ENCODE measurements around the gene RXRB. TPM values are rescaled to one million over a fixed set of nuclear protein-coding genes. Genes with fewer than 3 reads are reported as not detected.
A peak's percentile ranks its signal among the peaks of the same experiment; 100 is the strongest.

RXRB gene
- polyA plus RNA-seq, 1 of the 3 experiments (the other 2 are of a cell fraction) = 45.8 TPM

DNA sequence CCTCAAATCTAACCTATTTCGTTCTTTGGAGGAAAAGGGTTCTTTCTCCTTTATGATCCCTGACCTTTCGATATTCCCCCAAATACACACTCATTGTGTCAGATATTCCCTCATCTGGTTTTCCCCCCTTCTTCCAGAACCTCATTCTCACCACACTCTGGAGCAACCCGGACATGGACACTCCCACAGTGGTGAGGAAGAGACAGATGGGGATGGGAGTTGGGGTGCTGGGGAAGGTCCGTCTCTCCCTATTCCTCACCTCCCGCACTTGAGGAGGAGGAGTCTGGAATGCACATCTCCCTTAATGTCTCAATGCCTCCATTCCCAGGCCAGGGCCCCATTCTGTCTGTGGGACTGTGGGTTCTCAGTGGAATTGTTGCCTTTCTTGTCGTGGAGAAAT is 1.5 kb upstream of the RXRB start (continued):
- TF ChIP-seq, protein P1, sequence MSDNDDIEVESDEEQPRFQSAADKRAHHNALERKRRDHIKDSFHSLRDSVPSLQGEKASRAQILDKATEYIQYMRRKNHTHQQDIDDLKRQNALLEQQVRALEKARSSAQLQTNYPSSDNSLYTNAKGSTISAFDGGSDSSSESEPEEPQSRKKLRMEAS (IDR thresholded peaks at IDR 0.05; ENCODE audit: low read depth) = no peak
- TF ChIP-seq JUND (IDR thresholded peaks at IDR 0.05) (no peak), SIN3A (IDR thresholded peaks at IDR 0.05; ENCODE audit: borderline replicate concordance, low read depth, low read length) (no peak), YY1 (IDR thresholded peaks at IDR 0.05; ENCODE audit: low read depth) (no peak), CHD2 (IDR thresholded peaks at IDR 0.05; ENCODE audit: low read length, partially characterized antibody) (no peak)
- TF ChIP-seq, protein P2, sequence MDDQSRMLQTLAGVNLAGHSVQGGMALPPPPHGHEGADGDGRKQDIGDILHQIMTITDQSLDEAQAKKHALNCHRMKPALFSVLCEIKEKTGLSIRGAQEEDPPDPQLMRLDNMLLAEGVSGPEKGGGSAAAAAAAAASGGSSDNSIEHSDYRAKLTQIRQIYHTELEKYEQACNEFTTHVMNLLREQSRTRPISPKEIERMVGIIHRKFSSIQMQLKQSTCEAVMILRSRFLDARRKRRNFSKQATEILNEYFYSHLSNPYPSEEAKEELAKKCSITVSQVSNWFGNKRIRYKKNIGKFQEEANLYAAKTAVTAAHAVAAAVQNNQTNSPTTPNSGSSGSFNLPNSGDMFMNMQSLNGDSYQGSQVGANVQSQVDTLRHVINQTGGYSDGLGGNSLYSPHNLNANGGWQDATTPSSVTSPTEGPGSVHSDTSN (IDR thresholded peaks at IDR 0.05) = no peak

DNA sequence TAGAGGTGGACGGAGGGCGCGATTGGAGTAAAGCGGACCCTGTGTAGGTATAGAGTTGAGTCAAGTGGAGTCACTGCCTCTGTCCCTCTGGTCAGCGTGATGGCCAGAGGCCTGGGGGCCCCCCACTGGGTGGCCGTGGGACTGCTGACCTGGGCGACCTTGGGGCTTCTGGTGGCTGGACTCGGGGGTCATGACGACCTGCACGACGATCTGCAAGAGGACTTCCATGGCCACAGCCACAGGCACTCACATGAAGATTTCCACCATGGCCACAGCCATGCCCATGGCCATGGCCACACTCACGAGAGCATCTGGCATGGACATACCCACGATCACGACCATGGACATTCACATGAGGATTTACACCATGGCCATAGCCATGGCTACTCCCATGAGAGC is 681 bp upstream of the RXRB start:
- 4% methylated on average over 8 of the region's 14 CpGs for WGBS (ENCODE audit: low lambda C conversion rate)
- DNase-seq = peak; percentile 53
- H4K20me1 ChIP-seq (ENCODE audit: insufficient read depth) = peaks cover 26% of the 10 kb centered on the region
- no peaks in the 10 kb centered on the region for H3K9me3 ChIP-seq
- H3K9ac ChIP-seq = peak overlapping the region; percentile 96
- peak overlapping the region; percentile 82 to 97 for H3K4me3 ChIP-seq (ENCODE audit: low read depth in 2 of 2, low read length in 1 of 2)
- H3F3A ChIP-seq (replicated peaks; ENCODE audit: insufficient read depth) = peaks cover 18% of the 10 kb centered on the region
- no peaks in the 10 kb centered on the region for H3K27me3 ChIP-seq (ENCODE audit: insufficient read depth)
- ChIA-PET POLR2A (no interaction called here), CTCF (interaction anchor here (0.6 kb wide), 1 partner anchor 265 kb away, joined by 3 read pairs; no protein-coding TSS in a partner anchor)
- peaks cover 64% of the 10 kb centered on the region for H3K79me2 ChIP-seq (ENCODE audit: insufficient read depth)
- TF ChIP-seq, protein P3, sequence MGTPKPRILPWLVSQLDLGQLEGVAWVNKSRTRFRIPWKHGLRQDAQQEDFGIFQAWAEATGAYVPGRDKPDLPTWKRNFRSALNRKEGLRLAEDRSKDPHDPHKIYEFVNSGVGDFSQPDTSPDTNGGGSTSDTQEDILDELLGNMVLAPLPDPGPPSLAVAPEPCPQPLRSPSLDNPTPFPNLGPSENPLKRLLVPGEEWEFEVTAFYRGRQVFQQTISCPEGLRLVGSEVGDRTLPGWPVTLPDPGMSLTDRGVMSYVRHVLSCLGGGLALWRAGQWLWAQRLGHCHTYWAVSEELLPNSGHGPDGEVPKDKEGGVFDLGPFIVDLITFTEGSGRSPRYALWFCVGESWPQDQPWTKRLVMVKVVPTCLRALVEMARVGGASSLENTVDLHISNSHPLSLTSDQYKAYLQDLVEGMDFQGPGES (IDR thresholded peaks at IDR 0.05; ENCODE audit: low read depth, low read length) = no peak
- TF ChIP-seq, protein P1 (IDR thresholded peaks at IDR 0.05; ENCODE audit: low read depth) = no peak
- TF ChIP-seq JUND (IDR thresholded peaks at IDR 0.05) (no peak), NFIC (IDR thresholded peaks at IDR 0.05; ENCODE audit: borderline replicate concordance) (no peak), MEF2A (IDR thresholded peaks at IDR 0.05; ENCODE audit: borderline replicate concordance, low read depth) (no peak), ELF1 (IDR thresholded peaks at IDR 0.05) (no peak), FOSL2 (IDR thresholded peaks at IDR 0.05; ENCODE audit: borderline replicate concordance, low read depth) (no peak), MXI1 (IDR thresholded peaks at IDR 0.05; ENCODE audit: low read depth, low read length) (no peak), YY1 (IDR thresholded peaks at IDR 0.05; ENCODE audit: low read depth) (no peak), FOXM1 (IDR thresholded peaks at IDR 0.05; ENCODE audit: low read depth) (no peak)
- TF ChIP-seq, protein P2 (IDR thresholded peaks at IDR 0.05) = no peak
- H3K36me3 ChIP-seq (replicated peaks in 1 of 2; ENCODE audit: control insufficient read depth in 1 of 2, insufficient read depth in 2 of 2, low read length in 1 of 2) = peaks cover 26 to 37% of the 10 kb centered on the region in 2 experiments
- H2AFZ ChIP-seq (ENCODE audit: low read depth) = peak overlapping the region; percentile 71; the same call in 1 of the 2 replicates
- H3K4me2 ChIP-seq = peak overlapping the region; percentile 97
- H3K4me1 ChIP-seq (ENCODE audit: control insufficient read depth in 1 of 2, insufficient read depth in 2 of 2, low read depth in 1 of 2, low read length in 1 of 2) = peaks cover 22 to 43% of the 10 kb centered on the region in 2 experiments; a peak in 3 of 4 replicates
- peak overlapping the region; percentile 93 to 97 for H3K27ac ChIP-seq (ENCODE audit: low read depth in 2 of 2, low read length in 1 of 2)
- no peaks in the 10 kb centered on the region for H3K9me2 ChIP-seq

Data from SK-N-SH (cell line).